Measurements from ENCODE around the gene S100A10. TPM values are rescaled to one million over a fixed set of nuclear protein-coding genes. Genes with fewer than 3 reads are reported as not detected.

S100A10 gene
- polyA plus RNA-seq, 1 experiment = 200 TPM

- Histone ChIP-seq H3K4me3 (ENCODE audit: low read depth, low read length) (no peak overlapping the region), H3K27me3 (ENCODE audit: control insufficient read depth, insufficient read depth, low read length) (no peaks in the 10 kb centered on the region), H3K9me3 (ENCODE audit: control insufficient read depth, insufficient read depth, low read length) (no peaks in the 10 kb centered on the region), H3K27ac (ENCODE audit: low read depth, low read length) (no peak overlapping the region)
- no peak for TF ChIP-seq CTCF (IDR thresholded peaks at IDR 0.05; ENCODE audit: low read depth, low read length)
- ChIA-PET POLR2A (interaction anchor here (0.6 to 0.9 kb wide), 2 partner anchors 11 to 54 kb away, joined by 3 to 4 read pairs; no protein-coding TSS in a partner anchor), CTCF (interaction anchor here (0.7 to 4.4 kb wide), 4 partner anchors 11 to 72 kb away, joined by 3 to 40 read pairs (median 4); no protein-coding TSS in a partner anchor)
- DNase-seq (ENCODE audit: low read depth, low spot score) = no peak
Observed at GRCh38 chr1:151980287-151981177, 13.1 kb downstream of the S100A10 start.

GRCh38 chr1:151978922-151979321, 14.7 kb downstream of the S100A10 start:
- no peaks in the 10 kb centered on the region for H3K27me3 ChIP-seq (ENCODE audit: control insufficient read depth, insufficient read depth, low read length)
- no peak overlapping the region for H3K27ac ChIP-seq (ENCODE audit: low read depth, low read length)
- H3K9me3 ChIP-seq (ENCODE audit: control insufficient read depth, insufficient read depth, low read length) = no peaks in the 10 kb centered on the region
- CTCF ChIA-PET = no interaction called here
- no peak for DNase-seq (ENCODE audit: low read depth, low spot score)
- no peak overlapping the region for H3K4me3 ChIP-seq (ENCODE audit: low read depth, low read length)
- TF ChIP-seq CTCF (IDR thresholded peaks at IDR 0.05; ENCODE audit: low read depth, low read length) = no peak
- POLR2A ChIA-PET = no interaction called here

DNA sequence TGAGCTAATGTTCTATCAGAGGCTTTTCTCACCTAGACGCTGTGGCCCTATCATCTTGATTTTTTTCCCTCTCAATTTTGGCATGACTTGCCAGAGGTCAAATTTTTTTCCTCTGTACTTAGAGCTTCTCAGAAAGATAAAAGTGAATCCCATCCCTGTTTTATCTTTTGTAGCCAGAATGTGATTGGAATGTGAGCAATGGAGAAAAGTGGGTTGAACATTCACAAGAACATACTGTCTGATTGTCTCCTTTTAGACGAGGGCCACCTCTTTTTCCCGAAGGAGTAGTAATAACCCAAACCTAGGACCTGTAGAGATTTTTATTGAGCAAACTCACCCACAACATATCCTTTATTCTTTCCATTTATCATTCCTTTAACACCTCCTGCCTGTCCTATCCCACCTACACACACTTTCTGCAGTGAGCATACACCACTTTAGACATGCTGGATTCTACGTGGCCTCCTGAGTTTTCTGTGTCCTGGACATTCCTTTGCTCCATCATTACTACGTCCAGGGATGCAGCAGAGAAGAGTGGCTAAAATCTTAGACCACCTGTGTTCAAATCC, 15.9 kb downstream of the S100A10 start:
- no peaks in the 10 kb centered on the region for H3K9me3 ChIP-seq (ENCODE audit: control insufficient read depth, insufficient read depth, low read length)
- POLR2A ChIA-PET = no interaction called here
- H3K27me3 ChIP-seq (ENCODE audit: control insufficient read depth, insufficient read depth, low read length) = no peaks in the 10 kb centered on the region
- DNase-seq (ENCODE audit: low read depth, low spot score) = no peak
- CTCF ChIA-PET = interaction anchor here (1.4 to 2.8 kb wide), 3 partner anchors 8 to 24 kb away, joined by 7 to 21 read pairs (median 14); no protein-coding TSS in a partner anchor
- TF ChIP-seq CTCF (IDR thresholded peaks at IDR 0.05; ENCODE audit: low read depth, low read length) = no peak
- no peak overlapping the region for H3K27ac ChIP-seq (ENCODE audit: low read depth, low read length)
- H3K4me3 ChIP-seq (ENCODE audit: low read depth, low read length) = no peak overlapping the region

DNA sequence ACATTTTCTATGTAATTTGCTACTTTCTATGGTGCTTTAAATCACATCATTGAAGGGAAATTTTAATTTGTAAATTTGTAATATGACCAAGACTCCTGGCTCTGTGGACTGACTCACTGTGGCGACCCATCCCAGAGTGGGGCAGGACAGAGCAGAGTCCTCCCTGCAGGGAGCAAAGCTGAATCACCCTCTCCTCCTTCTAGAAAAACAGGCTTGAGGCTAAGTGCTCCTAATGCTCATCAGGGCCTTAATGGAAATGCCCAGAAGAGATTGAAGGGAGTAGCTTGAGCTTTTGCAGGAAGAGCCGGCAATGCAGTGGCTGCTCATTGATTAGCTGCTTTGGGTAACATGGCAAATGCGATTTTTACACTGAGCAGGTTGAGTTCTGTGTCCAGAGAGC, 16.8 kb downstream of the S100A10 start:
- no peak overlapping the region for H3K27ac ChIP-seq (ENCODE audit: low read depth, low read length)
- H3K4me3 ChIP-seq (ENCODE audit: low read depth, low read length) = no peak overlapping the region
- POLR2A ChIA-PET = no interaction called here
- CTCF ChIA-PET = interaction anchor here (1.1 to 2.8 kb wide), 6 partner anchors 8 to 43 kb away, joined by 3 to 21 read pairs (median 6); no protein-coding TSS in a partner anchor
- H3K27me3 ChIP-seq (ENCODE audit: control insufficient read depth, insufficient read depth, low read length) = no peaks in the 10 kb centered on the region
- TF ChIP-seq CTCF (IDR thresholded peaks at IDR 0.05; ENCODE audit: low read depth, low read length) = no peak
- no peaks in the 10 kb centered on the region for H3K9me3 ChIP-seq (ENCODE audit: control insufficient read depth, insufficient read depth, low read length)
- DNase-seq (ENCODE audit: low read depth, low spot score) = no peak

DNA sequence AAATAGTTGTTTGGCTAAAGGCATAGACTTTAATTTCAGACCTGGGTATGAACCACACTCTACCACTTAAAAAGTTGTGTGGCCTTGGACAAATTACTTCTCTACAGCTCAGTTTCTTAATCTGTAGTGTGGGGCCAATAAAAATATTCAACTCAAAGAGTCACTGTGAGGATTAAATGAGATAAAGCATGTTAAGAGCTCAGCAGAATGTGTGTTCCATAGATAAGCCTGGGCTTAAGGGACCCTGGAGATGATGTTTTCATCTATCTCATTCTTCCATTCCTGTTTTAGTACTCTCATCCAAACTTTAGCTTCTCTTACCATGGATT, 17.7 kb downstream of the S100A10 start:
- no peak for DNase-seq (ENCODE audit: low read depth, low spot score)
- Histone ChIP-seq H3K27ac (ENCODE audit: low read depth, low read length) (no peak overlapping the region), H3K4me3 (ENCODE audit: low read depth, low read length) (no peak overlapping the region), H3K27me3 (ENCODE audit: control insufficient read depth, insufficient read depth, low read length) (no peaks in the 10 kb centered on the region), H3K9me3 (ENCODE audit: control insufficient read depth, insufficient read depth, low read length) (no peaks in the 10 kb centered on the region)
- ChIA-PET CTCF (interaction anchor here (0.6 to 2.8 kb wide), 6 partner anchors 8 to 89 kb away, joined by 3 to 21 read pairs (median 6); no protein-coding TSS in a partner anchor), POLR2A (no interaction called here)
- no peak for TF ChIP-seq CTCF (IDR thresholded peaks at IDR 0.05; ENCODE audit: low read depth, low read length)

Measured in AG04450 (cell line).